VCaP (cell line): ENCODE results near the gene PTPRD.

ENCODE experiments used
- H3K27ac ChIP-seq: fragments of 450-650 bp; 2 replicates; pipeline ENCODE4 v1.5.1; 2017
- TF ChIP-seq, protein P1 (sequence below): fragments of 450-650 bp; conservative IDR thresholded peaks from 2 replicates; pipeline ENCODE4 v1.5.1; 2017; ENCODE audit warnings: mild to moderate bottlenecking, moderate library complexity

The PTPRD gene

DNA sequence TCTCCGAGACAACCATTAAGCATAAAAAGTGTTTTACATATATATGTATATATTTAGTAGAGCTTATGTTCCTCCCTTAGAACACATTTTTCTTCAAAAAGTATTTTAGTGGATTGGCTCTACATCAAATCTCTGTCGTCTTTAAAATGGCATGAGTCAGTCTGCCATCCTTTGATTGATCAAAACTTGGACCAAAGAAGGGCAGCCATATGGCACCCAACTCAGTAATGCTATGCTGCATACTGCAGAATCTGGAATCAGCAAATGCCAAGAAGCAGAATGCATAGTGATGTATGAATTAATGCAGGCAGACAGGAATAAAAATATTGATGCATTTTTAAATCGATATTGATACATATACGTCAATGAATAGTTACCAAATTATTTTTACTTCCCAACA is 1074.4 kb downstream of the PTPRD start:
- TF ChIP-seq, protein P1, sequence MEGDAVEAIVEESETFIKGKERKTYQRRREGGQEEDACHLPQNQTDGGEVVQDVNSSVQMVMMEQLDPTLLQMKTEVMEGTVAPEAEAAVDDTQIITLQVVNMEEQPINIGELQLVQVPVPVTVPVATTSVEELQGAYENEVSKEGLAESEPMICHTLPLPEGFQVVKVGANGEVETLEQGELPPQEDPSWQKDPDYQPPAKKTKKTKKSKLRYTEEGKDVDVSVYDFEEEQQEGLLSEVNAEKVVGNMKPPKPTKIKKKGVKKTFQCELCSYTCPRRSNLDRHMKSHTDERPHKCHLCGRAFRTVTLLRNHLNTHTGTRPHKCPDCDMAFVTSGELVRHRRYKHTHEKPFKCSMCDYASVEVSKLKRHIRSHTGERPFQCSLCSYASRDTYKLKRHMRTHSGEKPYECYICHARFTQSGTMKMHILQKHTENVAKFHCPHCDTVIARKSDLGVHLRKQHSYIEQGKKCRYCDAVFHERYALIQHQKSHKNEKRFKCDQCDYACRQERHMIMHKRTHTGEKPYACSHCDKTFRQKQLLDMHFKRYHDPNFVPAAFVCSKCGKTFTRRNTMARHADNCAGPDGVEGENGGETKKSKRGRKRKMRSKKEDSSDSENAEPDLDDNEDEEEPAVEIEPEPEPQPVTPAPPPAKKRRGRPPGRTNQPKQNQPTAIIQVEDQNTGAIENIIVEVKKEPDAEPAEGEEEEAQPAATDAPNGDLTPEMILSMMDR = no peak
- no peak overlapping the region for H3K27ac ChIP-seq

DNA sequence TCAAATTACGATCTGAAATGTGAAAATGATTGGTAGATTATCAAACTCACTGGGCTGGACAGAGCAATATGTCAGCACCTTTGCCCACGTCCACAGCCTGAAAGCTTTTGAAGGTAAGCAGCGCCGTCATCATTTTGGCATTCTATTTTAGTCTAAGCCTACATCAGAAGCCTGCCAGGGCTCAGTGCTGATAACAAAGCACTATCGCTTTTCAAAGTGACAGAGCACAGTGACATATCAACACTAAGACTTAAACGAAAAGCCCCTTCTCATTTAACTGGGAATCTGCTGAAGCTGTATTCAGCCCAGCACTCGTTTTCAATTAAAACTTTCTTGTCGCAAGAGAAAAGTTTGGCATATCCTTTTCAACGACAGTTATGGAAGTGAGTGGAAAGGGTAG is 1076.3 kb downstream of the PTPRD start:
- TF ChIP-seq, protein P1 = no peak

DNA sequence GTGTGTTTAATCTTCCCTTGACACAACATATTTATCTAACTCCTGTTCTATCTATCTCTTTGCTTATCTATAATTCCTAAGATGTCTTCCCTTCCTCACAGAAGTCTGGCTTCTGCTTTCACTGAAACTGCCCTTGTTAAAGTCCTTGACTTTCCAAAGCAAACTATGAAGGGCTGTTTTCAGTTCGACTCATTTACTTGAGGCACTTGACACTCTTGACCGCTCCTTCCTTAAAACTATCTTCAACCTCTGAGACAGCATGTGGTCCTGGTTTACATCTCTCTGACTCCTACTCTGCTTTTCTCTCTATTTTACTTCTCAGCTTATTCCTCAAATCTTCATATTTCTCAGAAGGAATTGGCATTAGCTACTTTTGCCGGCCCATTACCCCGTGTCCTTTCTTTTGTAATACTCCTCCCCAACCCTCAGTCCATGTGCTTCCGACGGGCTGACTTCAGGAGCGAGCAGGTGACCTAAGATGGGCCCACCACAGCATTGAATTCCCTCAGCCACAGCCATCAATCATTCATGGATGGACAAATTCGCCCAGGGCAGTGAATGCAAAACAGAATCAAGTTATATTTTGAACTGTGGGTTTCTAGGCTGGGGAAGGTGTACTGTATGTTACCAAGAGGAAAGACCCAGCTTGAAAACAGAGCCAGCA is 1089.2 kb downstream of the PTPRD start:
- TF ChIP-seq, protein P1 = no peak
- no peak overlapping the region for H3K27ac ChIP-seq

More for the DNA sequence above, 1076.3 kb downstream of the PTPRD start:
- H3K27ac ChIP-seq = no peak overlapping the region

DNA sequence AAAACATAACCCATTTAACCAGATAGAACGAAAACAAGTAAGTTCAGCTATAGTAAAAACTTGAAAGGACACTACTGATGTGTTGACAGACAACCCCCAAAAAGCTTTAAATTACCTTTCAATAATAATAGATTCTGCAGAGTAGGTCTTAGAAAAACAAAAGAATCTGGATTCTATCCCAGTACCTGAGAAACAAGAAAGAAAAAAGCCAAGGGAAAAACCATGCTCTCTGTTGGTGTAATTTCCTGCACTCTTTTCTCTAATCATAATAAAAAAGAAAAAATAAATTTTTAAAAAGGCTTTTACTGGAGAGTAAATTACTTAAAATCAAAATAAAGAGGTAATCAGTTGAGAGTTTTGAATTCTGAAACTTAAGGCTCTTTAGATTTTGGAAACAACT is 1090.4 kb downstream of the PTPRD start:
- TF ChIP-seq, protein P1 = no peak
- H3K27ac ChIP-seq = no peak overlapping the region

DNA sequence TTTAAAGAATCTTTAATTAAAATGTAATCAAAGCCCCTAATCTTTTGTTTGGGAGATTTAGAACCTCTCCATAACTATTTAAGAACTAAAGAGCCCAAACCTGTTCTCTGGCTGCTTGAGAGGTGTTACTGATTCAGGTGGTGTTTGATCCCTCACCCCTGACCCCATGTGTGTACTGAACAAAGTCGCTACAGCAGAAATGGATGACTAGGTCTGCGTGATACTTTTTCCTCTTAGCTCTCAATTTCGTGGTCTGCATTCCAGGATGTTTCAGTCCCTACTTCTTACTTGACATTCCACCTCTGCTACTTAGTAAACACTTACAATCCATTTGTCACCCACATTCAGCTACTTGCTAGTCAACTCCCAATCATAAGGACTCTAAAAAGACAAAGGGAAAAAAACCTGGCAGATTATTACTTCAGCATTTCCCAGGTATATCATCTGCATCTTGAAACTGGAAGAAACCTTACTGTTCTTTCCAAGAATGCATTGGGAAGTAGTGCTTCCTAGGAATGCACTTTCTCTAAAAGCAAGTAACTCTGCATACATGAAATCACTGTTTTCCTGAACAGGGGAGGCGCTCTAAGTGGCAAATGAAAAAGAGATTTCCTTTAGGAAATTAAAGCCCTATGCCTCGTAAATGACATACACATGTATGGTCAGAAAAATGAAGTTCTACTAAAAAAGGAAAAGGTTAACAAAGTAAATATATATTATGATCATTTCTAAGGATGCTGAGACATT is 1091.6 kb downstream of the PTPRD start:
- TF ChIP-seq, protein P1 = no peak
- no peak overlapping the region for H3K27ac ChIP-seq

DNA sequence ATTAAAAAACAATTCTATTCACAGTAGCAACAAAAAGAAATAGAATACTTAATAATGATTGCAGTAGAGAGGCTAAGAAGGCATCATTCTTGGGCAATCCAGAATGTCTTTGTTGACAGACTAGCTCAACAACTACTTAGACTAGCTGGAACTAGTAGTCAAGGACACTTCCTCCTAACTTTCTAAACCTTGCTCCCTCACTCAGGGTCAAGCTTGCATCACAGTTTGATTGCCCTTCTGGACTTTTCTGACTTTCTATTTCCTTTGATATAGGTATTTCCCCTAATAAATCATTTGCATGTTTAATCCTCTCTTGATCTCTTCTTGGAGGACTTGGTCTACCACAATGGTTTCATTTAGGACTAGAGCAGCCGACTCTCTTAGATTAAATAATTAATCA is 1107.9 kb downstream of the PTPRD start:
- no peak overlapping the region for H3K27ac ChIP-seq
- TF ChIP-seq, protein P1 = no peak

DNA sequence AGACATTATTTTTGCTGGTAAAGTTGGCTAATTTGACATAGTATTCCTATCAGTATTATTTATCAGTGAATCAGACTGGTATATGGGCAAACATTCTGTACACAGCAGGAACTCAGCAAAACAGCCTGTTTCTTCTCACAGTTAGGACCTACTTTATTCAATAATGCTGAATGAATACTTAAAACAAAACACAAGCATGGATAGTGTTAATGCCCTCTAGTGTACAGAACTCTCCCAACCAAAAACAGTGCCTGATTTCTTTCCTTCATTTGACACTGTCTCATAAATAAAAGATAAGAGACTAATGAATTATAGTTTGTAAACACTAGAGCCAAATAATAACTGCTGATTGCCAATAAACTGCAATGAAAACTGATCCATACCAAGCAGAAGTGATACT is 1113.3 kb downstream of the PTPRD start:
- TF ChIP-seq, protein P1 = no peak; the same call in 1 of the 2 replicates

More for the DNA sequence above, 1113.3 kb downstream of the PTPRD start:
- H3K27ac ChIP-seq = no peak overlapping the region
